ENCODE measurements around the gene RNF19B.

The RNF19B gene

DNA sequence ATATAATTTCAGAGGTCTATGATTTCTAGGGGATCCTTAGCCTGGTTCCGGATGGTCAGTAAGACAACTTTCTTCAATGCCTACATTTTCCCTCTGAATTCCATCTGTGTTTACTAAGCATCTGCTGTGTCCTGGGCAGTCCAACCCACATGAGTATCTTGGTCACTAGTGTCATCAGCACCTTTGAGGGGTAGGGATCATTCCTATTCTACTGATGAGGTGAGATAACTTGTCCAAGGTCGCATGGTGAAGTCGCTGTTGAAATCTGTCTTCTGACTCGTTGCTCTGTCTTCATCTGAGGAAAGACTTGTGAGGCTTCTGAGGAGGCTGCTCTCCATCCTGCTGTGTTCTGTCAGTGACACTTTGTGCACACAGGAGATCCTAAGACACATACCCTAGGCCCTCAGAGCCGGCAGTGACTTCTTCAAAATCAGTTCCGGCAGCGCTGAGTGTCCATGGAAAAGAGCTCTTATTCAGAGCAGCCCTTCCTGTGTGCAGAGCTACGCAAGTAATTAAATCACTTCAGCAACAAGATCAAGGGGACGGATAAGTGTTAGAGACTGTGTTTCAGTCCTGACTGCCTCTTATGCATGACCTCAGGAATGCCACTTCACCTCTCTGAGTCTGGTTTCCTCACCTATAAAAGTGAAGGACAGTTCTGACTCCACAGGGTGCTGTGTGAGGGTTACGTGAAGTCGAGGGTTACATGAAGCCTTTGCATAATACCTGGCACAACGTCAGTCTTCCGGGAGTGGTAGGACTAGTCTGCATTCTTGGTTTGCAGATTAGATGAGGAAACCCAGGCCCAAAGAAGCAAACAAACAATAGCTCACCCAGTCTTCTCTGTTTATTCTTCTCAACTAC, 43.7 kb upstream of the RNF19B start:
- TF ChIP-seq, protein P1, sequence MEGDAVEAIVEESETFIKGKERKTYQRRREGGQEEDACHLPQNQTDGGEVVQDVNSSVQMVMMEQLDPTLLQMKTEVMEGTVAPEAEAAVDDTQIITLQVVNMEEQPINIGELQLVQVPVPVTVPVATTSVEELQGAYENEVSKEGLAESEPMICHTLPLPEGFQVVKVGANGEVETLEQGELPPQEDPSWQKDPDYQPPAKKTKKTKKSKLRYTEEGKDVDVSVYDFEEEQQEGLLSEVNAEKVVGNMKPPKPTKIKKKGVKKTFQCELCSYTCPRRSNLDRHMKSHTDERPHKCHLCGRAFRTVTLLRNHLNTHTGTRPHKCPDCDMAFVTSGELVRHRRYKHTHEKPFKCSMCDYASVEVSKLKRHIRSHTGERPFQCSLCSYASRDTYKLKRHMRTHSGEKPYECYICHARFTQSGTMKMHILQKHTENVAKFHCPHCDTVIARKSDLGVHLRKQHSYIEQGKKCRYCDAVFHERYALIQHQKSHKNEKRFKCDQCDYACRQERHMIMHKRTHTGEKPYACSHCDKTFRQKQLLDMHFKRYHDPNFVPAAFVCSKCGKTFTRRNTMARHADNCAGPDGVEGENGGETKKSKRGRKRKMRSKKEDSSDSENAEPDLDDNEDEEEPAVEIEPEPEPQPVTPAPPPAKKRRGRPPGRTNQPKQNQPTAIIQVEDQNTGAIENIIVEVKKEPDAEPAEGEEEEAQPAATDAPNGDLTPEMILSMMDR (IDR thresholded peaks at IDR 0.05; ENCODE audit: extremely low read depth, insufficient read depth, missing control alignments) = no peak
- in situ Hi-C loops (cut with MboI; ENCODE audit: low pct_unique_long_range_greater_than_20kb, low sequenced_read_pairs, unreplicated experiment) = no loop called here
- DNase-seq (ENCODE audit: low spot score) = no peak

DNA sequence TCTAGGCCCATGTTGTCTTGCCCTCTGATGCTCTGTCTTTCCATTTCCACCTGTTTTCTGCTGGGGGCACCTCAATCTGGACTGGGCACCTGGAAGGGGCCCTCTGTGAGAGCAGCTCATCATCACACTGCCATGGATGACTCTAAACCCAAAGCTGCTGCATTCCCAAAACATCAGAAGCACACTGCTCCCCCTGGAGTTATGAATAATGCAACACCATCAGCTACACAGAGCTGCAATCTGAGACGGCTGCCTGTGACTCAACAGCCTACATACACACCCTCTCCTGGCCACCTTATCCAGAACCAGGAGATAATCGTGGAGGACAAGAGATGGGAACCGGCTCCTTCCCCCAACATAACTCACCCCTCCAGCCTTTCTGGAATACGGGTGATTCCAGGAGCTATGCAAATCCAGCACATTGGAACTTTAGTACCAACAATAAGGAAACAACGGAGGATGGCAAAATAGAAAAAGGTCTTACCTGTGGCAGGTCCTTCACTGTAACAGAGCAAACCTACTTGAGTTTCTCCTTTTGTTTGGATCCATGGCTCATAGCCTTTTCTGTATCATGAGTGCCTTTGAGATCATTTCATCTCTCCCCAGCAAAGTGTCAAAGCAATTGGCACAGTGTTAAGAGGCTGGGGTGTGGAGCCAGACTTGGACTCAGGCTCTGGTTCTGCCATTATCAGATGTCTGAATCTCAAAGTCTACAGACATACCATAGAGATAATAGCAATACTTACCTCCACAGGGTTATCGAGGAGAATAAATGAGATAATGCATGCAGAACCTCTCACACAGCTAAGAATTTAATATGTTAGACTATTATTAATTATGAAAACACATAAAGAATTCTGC, 42.8 kb upstream of the RNF19B start:
- no peak for DNase-seq (ENCODE audit: low spot score)
- in situ Hi-C loops (cut with MboI; ENCODE audit: low pct_unique_long_range_greater_than_20kb, low sequenced_read_pairs, unreplicated experiment) = no loop called here
- TF ChIP-seq, protein P1 (IDR thresholded peaks at IDR 0.05; ENCODE audit: extremely low read depth, insufficient read depth, missing control alignments) = no peak

DNA sequence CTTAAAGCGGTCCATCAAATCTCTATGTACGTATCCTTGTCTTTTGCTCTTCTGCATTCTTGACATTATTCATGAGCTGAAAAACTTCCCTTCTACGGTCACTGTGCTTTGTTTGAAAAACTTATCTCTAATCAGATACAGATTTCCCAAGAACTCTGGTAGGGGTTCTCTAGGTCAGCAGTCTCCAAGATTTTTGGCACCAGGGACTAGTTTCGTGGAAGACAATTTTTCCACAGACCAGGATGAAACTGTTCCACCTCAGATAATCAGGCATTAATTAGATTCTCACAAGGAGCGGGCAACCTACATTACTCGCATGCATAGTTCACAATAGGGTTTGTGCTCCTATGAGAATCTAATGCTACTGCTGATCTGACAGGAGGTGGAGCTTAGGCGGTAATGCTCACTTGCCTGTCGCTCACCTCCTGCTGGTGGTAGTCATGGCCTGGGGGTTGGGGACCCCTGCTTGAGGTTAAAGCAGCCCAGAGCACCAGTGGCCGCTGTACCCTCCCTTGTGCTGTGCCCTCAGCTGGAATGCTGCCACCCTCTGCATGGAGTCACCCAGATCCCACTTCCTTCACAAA, 41.3 kb upstream of the RNF19B start:
- no peak for DNase-seq (ENCODE audit: low spot score)

DNA sequence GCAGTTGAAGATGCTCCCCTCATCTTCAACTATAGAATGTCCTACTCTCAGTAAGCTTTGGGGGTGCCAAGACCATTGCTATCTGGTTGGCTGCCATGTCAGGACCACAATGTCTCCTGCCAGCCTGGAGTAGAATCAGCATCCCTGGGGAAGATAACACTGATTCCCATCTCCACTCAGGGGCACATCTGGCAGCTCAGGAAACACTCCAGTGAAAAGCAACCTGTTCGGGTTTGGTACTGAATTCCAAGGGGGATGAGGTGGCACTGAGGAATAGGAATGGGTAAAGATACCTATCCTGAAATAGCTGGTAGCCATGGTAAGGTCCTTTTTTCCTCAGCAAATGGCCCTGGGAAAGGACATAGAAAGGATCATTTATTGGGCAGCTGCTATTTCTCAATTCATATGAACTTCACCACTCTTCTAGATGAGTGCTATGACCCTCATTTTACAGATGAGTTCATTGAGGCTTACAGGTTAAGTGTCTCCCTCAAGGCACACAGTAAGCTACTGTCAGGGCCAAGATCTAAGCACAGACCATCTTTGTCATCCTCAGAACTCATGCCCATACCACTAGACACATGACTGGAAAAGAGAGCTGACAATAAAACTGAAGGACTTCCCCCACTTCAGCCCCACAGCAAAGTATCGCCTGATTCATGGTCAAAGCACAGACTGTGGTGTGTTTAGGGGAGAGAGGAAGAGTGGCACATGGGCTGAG, 40.7 kb upstream of the RNF19B start:
- in situ Hi-C loops (cut with MboI; ENCODE audit: low pct_unique_long_range_greater_than_20kb, low sequenced_read_pairs, unreplicated experiment) = no loop called here
- TF ChIP-seq, protein P1 (IDR thresholded peaks at IDR 0.05; ENCODE audit: extremely low read depth, insufficient read depth, missing control alignments) = no peak
- no peak for DNase-seq (ENCODE audit: low spot score)

More for the DNA sequence above, 41.3 kb upstream of the RNF19B start:
- in situ Hi-C loops (cut with MboI; ENCODE audit: low pct_unique_long_range_greater_than_20kb, low sequenced_read_pairs, unreplicated experiment) = no loop called here
- TF ChIP-seq, protein P1 (IDR thresholded peaks at IDR 0.05; ENCODE audit: extremely low read depth, insufficient read depth, missing control alignments) = no peak

DNA sequence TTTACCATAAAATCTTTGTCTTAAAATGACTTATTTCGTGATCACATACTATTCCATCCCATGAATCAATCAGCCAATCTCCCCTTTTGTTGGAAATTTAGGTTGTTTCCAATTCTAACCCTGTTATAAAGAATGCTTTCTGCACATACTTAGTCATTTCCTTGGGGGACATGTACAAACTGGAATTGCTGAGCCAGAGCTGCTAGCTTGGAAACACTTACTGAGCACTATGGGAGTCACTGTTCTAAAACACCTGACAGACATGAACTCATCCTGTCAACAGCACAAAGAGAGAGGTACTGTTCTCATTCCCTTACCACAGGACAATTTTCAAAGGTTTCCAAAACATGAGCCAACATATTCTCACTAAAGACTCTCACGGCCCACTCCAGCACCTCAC, 40.0 kb upstream of the RNF19B start:
- TF ChIP-seq, protein P1 (IDR thresholded peaks at IDR 0.05; ENCODE audit: extremely low read depth, insufficient read depth, missing control alignments) = no peak
- in situ Hi-C loops (cut with MboI; ENCODE audit: low pct_unique_long_range_greater_than_20kb, low sequenced_read_pairs, unreplicated experiment) = no loop called here
- DNase-seq (ENCODE audit: low spot score) = no peak

DNA sequence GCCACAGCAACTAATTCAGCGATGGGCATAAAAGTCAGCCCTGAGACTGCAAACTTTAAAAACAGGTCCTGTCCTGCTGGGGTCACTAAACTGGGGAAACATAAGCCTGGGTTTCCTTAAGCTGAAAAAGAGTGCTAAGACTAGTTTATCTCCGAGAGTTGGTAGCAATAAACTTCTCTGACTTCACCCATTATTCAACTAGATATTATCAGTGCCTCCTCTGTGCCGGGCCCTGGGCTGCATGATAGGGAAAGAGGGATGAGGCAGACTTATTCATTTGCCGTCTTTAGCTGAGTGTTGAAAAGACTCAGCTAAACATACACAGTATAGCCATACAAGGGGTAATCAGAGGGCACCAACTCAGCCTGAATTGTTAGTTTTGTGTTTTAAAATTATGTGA, 39.0 kb upstream of the RNF19B start:
- in situ Hi-C loops (cut with MboI; ENCODE audit: low pct_unique_long_range_greater_than_20kb, low sequenced_read_pairs, unreplicated experiment) = no loop called here
- TF ChIP-seq, protein P1 (IDR thresholded peaks at IDR 0.05; ENCODE audit: extremely low read depth, insufficient read depth, missing control alignments) = no peak
- no peak for DNase-seq (ENCODE audit: low spot score)
